WTC11 (cell line): ENCODE data around the gene EML4. TPM values are rescaled to one million over a fixed set of nuclear protein-coding genes. Genes with fewer than 3 reads are reported as not detected.

Experiments
- ATAC-seq: fragments of 200-7000 bp; cut with Tn5 transposase; 2 replicates; pipeline ENCODE4 v1.10.0; 2021; ENCODE audit warnings: mild to moderate bottlenecking, moderate library complexity
- CTCF ChIA-PET: fragments of 300-600 bp; sonication (Branson Sonifier 250); formaldehyde crosslinking; loops from one replicate; lab custom pipeline; 2021; ENCODE audit warnings: antibody characterized with exemption; lab: Charles Lee
- POLR2A ChIA-PET: fragments of 350-600 bp; sonication (Branson Sonifier 250); formaldehyde crosslinking; loops from one replicate; lab custom pipeline; 2021; ENCODE audit warnings: antibody characterized with exemption; lab: Charles Lee
- DNase-seq: peaks from one replicate; pipeline ENCODE4 v3.0.0; 2021; ENCODE audit warnings: low spot score
- H3K27ac Mint-ChIP-seq: 2 replicates; pipeline ENCODE4 v1.8.0; 2021; ENCODE audit warnings: mixed read lengths
- H3K27me3 Mint-ChIP-seq: 2 replicates; pipeline ENCODE4 v1.8.0; 2021; ENCODE audit warnings: low read depth, mild to moderate bottlenecking, moderate library complexity, mixed read lengths
- H3K36me3 Mint-ChIP-seq: 2 replicates; pipeline ENCODE4 v1.8.0; 2021; ENCODE audit warnings: mixed read lengths
- H3K4me1 Mint-ChIP-seq: 2 replicates; pipeline ENCODE4 v1.8.0; 2022; ENCODE audit warnings: mixed read lengths
- H3K4me3 Mint-ChIP-seq: 2 replicates; pipeline ENCODE4 v1.8.0; 2021; ENCODE audit warnings: mild to moderate bottlenecking, moderate library complexity, mixed read lengths
- H3K9me3 Mint-ChIP-seq: 2 replicates; pipeline ENCODE4 v1.8.0; 2021; ENCODE audit warnings: mixed read lengths
- CREB1 ChIP-seq: sonication (generic); formaldehyde crosslinking; IDR thresholded peaks from 2 replicates; pipeline ENCODE4 v1.8.0; 2023; ENCODE audit warnings: mild to moderate bottlenecking, missing genetic modification reagents
- GABPB1 ChIP-seq: sonication (generic); formaldehyde crosslinking; IDR thresholded peaks from 2 replicates; pipeline ENCODE4 v1.8.1; 2023; ENCODE audit warnings: mild to moderate bottlenecking, missing genetic modification reagents
- HMGXB4 ChIP-seq: sonication (generic); formaldehyde crosslinking; IDR thresholded peaks from 2 replicates; pipeline ENCODE4 v1.8.1; 2023; ENCODE audit warnings: mild to moderate bottlenecking, moderate library complexity, missing genetic modification reagents
- KAT7 ChIP-seq: sonication (generic); formaldehyde crosslinking; IDR thresholded peaks from 2 replicates; pipeline ENCODE4 v1.8.1; 2023; ENCODE audit warnings: missing genetic modification reagents, mild to moderate bottlenecking, borderline replicate concordance
- MXD4 ChIP-seq: fragments of 250-450 bp; sonication (Bioruptor Pico); IDR thresholded peaks from 2 replicates; pipeline ENCODE4 v1.8.0; 2021; ENCODE audit warnings: mild to moderate bottlenecking, moderate library complexity, borderline replicate concordance
- MYBL2 ChIP-seq: sonication (generic); formaldehyde crosslinking; IDR thresholded peaks from 2 replicates; pipeline ENCODE4 v1.8.1; 2023; ENCODE audit warnings: mild to moderate bottlenecking, moderate library complexity, missing genetic modification reagents
- TP53 ChIP-seq: sonication (generic); formaldehyde crosslinking; IDR thresholded peaks from 2 replicates; pipeline ENCODE4 v1.8.1; 2023; ENCODE audit warnings: mild to moderate bottlenecking, missing genetic modification reagents
- USF2 ChIP-seq: sonication (generic); formaldehyde crosslinking; IDR thresholded peaks from 2 replicates; pipeline ENCODE4 v1.8.1; 2023; ENCODE audit warnings: mild to moderate bottlenecking, missing genetic modification reagents, moderate library complexity
- ZBTB21 ChIP-seq: sonication (generic); formaldehyde crosslinking; IDR thresholded peaks from 2 replicates; pipeline ENCODE4 v1.8.1; 2023; ENCODE audit warnings: mild to moderate bottlenecking, missing genetic modification reagents, borderline replicate concordance
- ZNF317 ChIP-seq: sonication (generic); formaldehyde crosslinking; IDR thresholded peaks from 2 replicates; pipeline ENCODE4 v1.8.1; 2023; ENCODE audit warnings: low read depth, mild to moderate bottlenecking, moderate library complexity, missing genetic modification reagents, borderline replicate concordance
- ZNF425 ChIP-seq: fragments of 250-450 bp; sonication (Bioruptor Pico); conservative IDR thresholded peaks from 2 replicates; pipeline ENCODE4 v1.9.0; 2021; ENCODE audit warnings: mild to moderate bottlenecking
- ZNF532 ChIP-seq: fragments of 250-450 bp; sonication (Bioruptor Pico); IDR thresholded peaks from 2 replicates; pipeline ENCODE4 v1.9.0; 2021; ENCODE audit warnings: mild to moderate bottlenecking, borderline replicate concordance
- ZSCAN18 ChIP-seq: fragments of 250-450 bp; sonication (Bioruptor Pico); IDR thresholded peaks from 2 replicates; pipeline ENCODE4 v2.1.2; 2022; ENCODE audit warnings: mild to moderate bottlenecking, moderate library complexity
- total RNA-seq: library from RNA; stranded (reverse); gene quantifications from 3 replicates; pipeline ENCODE4 v1.2.3, GENCODE V29; 2021

The EML4 gene
- total RNA-seq, 1 experiment from 2014 or later: 89.9 TPM

GRCh38 chr2:42335514-42336104, 166.5 kb downstream of the EML4 start:
- no peak for DNase-seq
- H3K36me3 Mint-ChIP-seq: peaks cover 32% of the 10 kb centered on the region
- ATAC-seq: no peak

GRCh38 chr2:42336361-42336965, 167.3 kb downstream of the EML4 start:
- Mint-ChIP-seq H3K27me3 (no peaks in the 10 kb centered on the region), H3K4me1 (peaks cover 3% of the 10 kb centered on the region; the same call in 1 of the 2 replicates), H3K36me3 (peaks cover 29% of the 10 kb centered on the region), H3K9me3 (no peaks in the 10 kb centered on the region), H3K4me3 (no peak overlapping the region)
- POLR2A ChIA-PET: interaction anchor here (0.6 kb wide), 1 partner anchor 53 kb away, joined by 3 read pairs; no protein-coding TSS in a partner anchor
- ATAC-seq: no peak
- TF ChIP-seq USF2: no peak
- no peak for TF ChIP-seq ZNF425 (CRISPR knock-in tag)
- TF ChIP-seq, all 79 proteins: peak for 0
- DNase-seq: no peak
- H3K27ac Mint-ChIP-seq: no peak overlapping the region
- CTCF ChIA-PET: no interaction called here

More at GRCh38 chr2:42335514-42336104, 166.5 kb downstream of the EML4 start:
- Mint-ChIP-seq H3K27ac (no peak overlapping the region; the same call in 1 of the 2 replicates), H3K27me3 (no peaks in the 10 kb centered on the region), H3K9me3 (no peaks in the 10 kb centered on the region), H3K4me1 (peaks cover 1% of the 10 kb centered on the region; the same call in 1 of the 2 replicates), H3K4me3 (no peak overlapping the region)
- TF ChIP-seq GABPB1 (0 out of 2 replicates have a peak, but pooled peaks have one; percentile 16), ZNF532 (CRISPR knock-in tag) (no peak)
- ChIA-PET CTCF (no interaction called here), POLR2A (no interaction called here)

- no peak for DNase-seq
- Mint-ChIP-seq H3K9me3 (no peaks in the 10 kb centered on the region), H3K4me3 (no peak overlapping the region), H3K36me3 (peaks cover 22% of the 10 kb centered on the region), H3K27me3 (no peaks in the 10 kb centered on the region), H3K4me1 (peaks cover 5% of the 10 kb centered on the region), H3K27ac (no peak overlapping the region)
- no peak for TF ChIP-seq ZSCAN18 (CRISPR knock-in tag)
- no peak for TF ChIP-seq MXD4 (CRISPR knock-in tag)
- TF ChIP-seq ZNF317 (CRISPR knock-in tag): no peak
- no peak for TF ChIP-seq ZBTB21 (CRISPR knock-in tag)
- TF ChIP-seq KAT7 (CRISPR knock-in tag): no peak
- TF ChIP-seq HMGXB4 (CRISPR knock-in tag): no peak
- no peak for TF ChIP-seq CREB1 (CRISPR knock-in tag)
- TF ChIP-seq TP53 (CRISPR knock-in tag): no peak
- TF ChIP-seq MYBL2 (CRISPR knock-in tag): no peak
- peak; percentile 13; the same call in 1 of the 2 replicates for ATAC-seq
- ChIA-PET CTCF (no interaction called here), POLR2A (no interaction called here)
Observed at GRCh38 chr2:42337356-42337820, 168.2 kb downstream of the EML4 start.
